Measurements from ENCODE around the gene GRM2.

DNA sequence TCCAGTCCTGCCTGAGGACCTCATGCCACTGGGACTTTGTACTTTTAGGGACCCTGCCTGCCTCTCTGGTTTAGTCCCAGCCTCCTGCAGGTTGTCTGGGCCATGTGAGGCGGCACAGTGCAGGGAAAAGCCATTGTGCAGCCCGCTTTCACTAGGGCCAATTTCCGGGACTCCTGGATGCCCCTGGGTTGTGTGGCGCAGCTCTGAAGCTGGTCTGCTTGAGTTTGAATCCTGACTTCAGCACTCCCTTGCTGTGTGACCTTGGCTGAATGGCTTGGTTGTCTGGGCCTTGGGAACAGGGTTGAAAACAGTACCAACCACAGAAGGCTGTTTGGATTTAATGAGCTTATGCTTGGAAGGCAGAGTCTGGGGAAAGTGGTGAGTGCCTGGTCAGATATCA lies 27.6 kb upstream of the GRM2 start:
- no peak for TF ChIP-seq CTCF (IDR thresholded peaks at IDR 0.05; ENCODE audit: low read length)
- no peak for TF ChIP-seq EZH2 (optimal IDR thresholded peaks at IDR 0.05; ENCODE audit: low read depth, low read length)

Measured in MM.1S (cell line).